Peyer's patch (tissue), 4 donors: Measurements from ENCODE around the gene FURIN.

ENCODE experiments used
- CTCF ChIP-seq, 6 experiments: fragments of 450-650 bp in 4 of 6; fragments of 200-600 bp in 2 of 6; sonication (generic) in 1 of 6; IDR thresholded peaks; one replicate each; pipeline ENCODE4 v1.5.1; 2017 to 2019; ENCODE audit warnings: antibody characterized with exemption in 6 of 6, mild to moderate bottlenecking in 3 of 6, moderate library complexity in 1 of 6
- POLR2A ChIP-seq, 2 donors: fragments of 450-650 bp; IDR thresholded peaks; one replicate each; pipeline ENCODE4 v1.5.1; 2017; ENCODE audit warnings: antibody characterized with exemption in 2 of 2, mild to moderate bottlenecking in 2 of 2, moderate library complexity in 2 of 2

- no peak for TF ChIP-seq CTCF (IDR thresholded peaks at IDR 0.05)
- TF ChIP-seq POLR2A (IDR thresholded peaks at IDR 0.05), result no peak
Measured at GRCh38 chr15:90877315-90877714, 8.9 kb downstream of the FURIN start.
